GM19238 (cell line): ENCODE data around the gene CHSY1.

Source experiments
- DNase-seq: peaks from one replicate; pipeline ENCODE4 v3.0.0; 2011; ENCODE audit warnings: low spot score; ENCODE audit not compliant: insufficient read length

Gene CHSY1

DNA sequence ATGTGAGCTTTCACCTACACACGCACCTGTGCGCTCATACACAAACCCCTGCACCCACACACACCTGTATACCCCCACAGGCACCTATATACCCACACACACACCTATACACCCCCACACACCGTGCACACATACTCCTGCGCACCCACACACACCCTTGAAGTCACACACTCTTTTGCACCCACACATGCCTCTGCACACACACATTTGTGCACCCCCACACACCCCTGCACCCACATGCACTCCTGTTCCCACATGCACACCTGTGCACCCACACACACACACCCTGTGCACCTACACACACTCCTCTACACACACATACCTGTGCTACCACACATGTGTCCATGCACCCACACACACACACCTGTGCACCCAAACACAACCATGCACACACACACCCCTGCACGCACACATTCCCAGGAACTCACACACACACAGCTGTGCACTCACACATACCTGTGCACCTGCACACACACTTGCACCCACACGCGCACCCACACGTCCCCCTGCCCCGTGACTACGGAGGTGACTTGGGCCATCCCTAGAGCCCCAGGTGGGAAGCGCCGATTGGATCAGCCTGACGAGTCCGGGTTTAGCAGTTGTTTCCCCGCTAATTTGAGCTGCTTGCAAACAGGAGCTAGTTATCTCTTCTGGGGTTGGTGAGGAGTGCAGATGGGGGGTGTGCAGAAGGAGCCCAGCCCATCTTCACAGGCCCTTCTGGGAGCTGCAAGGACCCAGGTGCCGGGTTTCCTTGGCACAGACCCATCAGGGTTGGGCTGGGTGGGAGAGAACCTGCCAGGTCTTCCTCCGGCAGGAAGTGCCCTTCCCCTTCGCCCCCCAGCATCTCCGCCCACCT is 97.8 kb downstream of the CHSY1 start:
- DNase-seq, result no peak

DNA sequence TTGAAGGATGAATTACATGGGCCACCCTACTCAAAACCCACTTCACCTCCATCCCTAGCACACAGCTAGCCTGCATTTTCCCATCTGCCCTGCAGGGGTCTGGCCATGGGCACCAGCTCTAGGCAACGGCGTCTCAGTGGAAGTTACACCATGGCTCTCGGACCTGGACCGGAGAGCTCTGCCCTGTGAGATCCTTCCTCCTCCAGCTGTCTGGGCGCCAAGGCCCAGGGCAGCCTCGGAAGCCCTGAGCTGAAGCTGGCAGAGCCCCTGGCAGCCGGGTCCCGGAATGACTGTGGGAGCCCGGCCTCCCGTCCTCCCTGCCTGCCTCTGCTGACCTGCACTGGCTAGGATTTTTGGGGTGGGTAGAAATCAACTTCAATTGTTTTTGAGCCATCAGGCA is 98.9 kb downstream of the CHSY1 start:
- no peak for DNase-seq

- no peak for DNase-seq
Measured at GRCh38 chr15:101151288-101151687, 100.6 kb downstream of the CHSY1 start.

- no peak for DNase-seq
Measured at GRCh38 chr15:101150723-101151040, 101.2 kb downstream of the CHSY1 start.

GRCh38 chr15:101149864-101150722 is 101.8 kb downstream of the CHSY1 start:
- no peak for DNase-seq

GRCh38 chr15:101148881-101149664 is 102.8 kb downstream of the CHSY1 start:
- DNase-seq, result no peak

DNA sequence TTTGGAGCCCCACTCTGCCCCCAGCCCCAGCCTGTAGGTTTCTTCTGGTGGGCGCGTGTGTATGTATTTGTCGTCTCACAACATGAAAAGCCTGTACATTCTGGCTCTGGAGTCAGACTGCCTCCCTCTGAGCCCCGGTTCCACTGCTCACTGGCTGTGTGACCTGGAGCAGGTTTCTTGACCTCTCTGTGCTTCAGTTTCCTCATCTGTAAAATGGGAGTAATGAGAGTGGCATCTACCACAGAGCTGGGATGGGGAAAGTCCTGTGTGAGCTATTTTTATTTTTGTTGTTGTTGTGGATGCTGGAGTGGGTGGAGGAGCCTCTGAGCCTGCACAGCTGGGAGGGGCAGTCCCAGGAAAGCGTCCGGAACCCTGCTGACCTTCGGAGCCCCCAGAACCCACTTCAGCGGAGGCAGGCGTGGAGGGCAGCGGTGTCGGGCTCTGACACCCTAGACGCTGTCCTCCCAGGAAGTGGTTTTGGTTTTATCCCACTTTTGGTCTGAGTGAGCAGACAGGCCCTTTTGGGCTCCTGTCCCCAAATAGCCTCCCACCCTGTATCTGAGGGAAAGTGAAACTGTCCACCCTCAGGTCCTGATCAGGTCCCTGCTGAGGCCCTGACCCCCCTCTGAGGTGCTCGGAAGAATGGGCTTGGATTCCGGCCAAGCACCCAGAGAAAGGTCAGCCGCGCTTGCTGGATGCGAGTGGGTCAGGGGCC is 103.5 kb downstream of the CHSY1 start:
- no peak for DNase-seq

DNA sequence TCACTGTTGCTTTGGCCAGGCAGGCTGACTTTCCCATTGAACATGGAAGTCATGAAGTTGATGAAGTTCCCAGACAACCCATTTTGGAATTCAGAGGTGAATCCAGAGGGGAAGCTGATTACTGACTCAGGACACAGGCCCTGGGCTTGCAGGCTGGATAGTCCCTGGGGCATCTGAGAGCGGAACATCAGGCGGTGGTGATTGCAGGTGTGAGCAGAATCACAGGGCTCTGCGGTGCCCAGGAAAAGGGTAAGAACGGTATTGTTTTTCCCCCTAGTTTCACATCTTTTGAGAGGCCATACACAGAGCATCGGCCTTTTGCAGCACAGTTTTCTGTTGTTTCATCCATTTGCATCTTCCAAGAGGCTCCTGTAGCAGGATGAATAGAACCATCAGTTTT is 104.7 kb downstream of the CHSY1 start:
- no peak for DNase-seq

DNA sequence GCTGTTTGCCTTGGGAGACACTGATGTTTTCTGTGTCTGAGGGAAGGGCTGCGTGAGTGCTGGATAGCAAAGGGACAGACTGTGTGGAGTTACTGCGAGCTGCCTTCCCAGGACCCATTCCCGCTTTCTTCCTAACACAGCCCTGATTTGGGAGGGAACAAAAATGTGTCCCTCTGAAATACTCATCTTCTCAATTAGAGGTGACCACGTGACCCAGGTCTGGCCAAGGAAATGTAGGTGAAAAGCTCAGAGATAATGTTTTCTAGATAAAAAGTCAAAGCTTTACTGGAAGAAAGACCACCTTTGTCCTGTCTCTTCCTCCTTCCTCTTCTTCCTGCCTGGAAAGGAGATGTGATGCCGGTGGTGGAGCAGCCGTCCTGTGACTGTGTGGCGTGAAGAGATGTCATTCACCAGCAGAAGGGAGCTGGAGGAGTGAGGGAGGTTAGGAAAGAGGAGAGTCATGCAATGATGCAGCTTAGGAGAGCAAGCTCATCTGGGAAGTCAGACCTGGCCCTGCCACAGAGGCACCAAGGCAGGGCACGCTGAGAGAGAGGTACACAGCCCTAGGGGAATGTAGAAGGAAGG is 105.6 kb downstream of the CHSY1 start:
- no peak for DNase-seq

GRCh38 chr15:101145362-101145761 is 106.5 kb downstream of the CHSY1 start:
- no peak for DNase-seq

DNA sequence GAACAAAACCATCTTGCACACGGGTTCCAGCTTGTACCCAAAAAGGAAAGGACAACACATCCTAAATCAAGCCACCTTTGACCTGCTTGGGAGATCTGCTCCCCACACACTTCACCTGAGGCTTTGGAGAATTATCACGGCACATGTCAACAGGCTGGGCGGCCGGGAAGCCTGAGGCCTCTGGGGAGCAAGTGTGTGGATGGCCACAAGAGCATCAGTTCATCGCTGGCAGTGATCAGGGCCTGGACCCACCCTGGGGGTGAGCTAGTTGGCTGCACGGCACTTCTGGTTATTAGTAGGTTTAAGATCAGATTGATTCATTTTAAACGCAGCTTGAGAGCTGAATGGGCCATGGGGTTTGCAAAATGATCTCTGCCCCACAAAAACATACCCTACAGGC is 108.5 kb downstream of the CHSY1 start:
- no peak for DNase-seq

DNA sequence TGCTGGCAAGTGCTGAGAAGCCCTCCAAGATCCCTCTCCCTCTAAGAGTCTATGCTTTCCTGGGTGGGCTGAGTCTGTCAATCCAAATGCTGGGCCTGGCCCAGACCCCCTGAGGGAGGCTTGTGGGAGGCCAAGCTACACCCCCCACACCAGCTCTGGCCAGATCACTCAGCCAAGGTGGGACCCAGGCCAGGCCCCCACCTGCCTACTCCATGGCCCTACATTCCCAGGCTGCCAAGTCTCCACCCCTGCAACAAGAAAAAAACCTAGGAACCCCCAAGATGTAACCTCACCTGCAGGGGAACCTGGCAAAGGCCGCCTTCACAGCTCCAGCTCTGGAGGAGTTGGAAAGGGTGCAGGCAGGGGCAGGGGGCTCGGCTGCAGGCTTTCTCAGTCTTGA is 109.1 kb downstream of the CHSY1 start:
- no peak for DNase-seq

- no peak for DNase-seq
Measured at GRCh38 chr15:101141926-101142527, 109.8 kb downstream of the CHSY1 start.

DNA sequence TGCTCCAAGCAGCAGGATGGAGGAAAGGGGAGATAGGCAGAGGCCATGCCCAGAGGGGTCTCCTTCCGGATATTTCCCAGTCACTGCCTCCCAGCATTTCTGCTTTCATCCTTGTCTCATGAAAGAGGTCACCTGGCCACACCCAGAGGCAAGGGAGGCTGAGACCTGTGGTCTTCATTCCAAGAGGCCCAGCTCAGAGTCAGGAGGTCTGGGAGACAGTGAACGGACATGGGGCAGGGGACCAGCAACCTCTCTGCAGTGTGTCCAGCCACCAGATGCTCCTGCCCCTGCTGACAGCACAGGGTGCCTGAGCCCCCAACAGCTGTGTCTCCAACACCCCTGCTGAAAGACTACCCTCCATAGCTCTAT is 111.2 kb downstream of the CHSY1 start:
- no peak for DNase-seq

- DNase-seq, result no peak
Measured at GRCh38 chr15:101139986-101140696, 111.7 kb downstream of the CHSY1 start.

GRCh38 chr15:101138913-101139880 is 112.7 kb downstream of the CHSY1 start:
- DNase-seq, result peak; percentile 71

GRCh38 chr15:101138086-101138660 is 113.7 kb downstream of the CHSY1 start:
- DNase-seq, result no peak

GRCh38 chr15:101137312-101137940 is 114.4 kb downstream of the CHSY1 start:
- DNase-seq, result no peak
